ENCODE results near the gene MRNIP.

Gene MRNIP

GRCh38 chr5:179904463-179905160 is 46.0 kb upstream of the MRNIP start:
- no peak overlapping the region for H3K4me3 ChIP-seq (ENCODE audit: low read depth, low read length)
- DNase-seq (ENCODE audit: low read depth), result no peak
- TF ChIP-seq, protein P1, sequence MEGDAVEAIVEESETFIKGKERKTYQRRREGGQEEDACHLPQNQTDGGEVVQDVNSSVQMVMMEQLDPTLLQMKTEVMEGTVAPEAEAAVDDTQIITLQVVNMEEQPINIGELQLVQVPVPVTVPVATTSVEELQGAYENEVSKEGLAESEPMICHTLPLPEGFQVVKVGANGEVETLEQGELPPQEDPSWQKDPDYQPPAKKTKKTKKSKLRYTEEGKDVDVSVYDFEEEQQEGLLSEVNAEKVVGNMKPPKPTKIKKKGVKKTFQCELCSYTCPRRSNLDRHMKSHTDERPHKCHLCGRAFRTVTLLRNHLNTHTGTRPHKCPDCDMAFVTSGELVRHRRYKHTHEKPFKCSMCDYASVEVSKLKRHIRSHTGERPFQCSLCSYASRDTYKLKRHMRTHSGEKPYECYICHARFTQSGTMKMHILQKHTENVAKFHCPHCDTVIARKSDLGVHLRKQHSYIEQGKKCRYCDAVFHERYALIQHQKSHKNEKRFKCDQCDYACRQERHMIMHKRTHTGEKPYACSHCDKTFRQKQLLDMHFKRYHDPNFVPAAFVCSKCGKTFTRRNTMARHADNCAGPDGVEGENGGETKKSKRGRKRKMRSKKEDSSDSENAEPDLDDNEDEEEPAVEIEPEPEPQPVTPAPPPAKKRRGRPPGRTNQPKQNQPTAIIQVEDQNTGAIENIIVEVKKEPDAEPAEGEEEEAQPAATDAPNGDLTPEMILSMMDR (IDR thresholded peaks at IDR 0.05; ENCODE audit: insufficient read depth, low read depth, low read length, missing control alignments), result no peak

DNA sequence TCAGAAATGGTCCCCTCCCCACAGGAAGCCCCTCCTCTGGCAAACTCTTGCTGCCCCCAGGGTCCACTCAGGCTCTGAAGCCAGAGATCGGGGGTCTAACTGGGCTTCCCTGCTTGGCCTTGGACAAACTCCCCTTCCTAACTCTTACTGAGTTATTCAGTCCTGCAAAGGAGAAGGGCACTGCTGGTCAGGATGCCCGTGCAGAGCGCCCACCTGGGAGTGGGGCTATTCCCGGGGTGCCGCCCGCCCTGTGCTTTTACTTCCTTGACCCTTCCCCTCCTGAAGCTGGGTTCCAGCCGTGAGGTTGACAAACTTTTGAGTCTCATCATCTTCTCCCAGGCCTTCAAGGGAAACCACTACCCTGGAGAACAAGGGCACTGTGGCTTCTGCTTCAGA is 44.1 kb upstream of the MRNIP start:
- H3K4me3 ChIP-seq (ENCODE audit: low read depth, low read length), result no peak overlapping the region
- no peak for DNase-seq (ENCODE audit: low read depth)
- TF ChIP-seq, protein P1 (IDR thresholded peaks at IDR 0.05; ENCODE audit: insufficient read depth, low read depth, low read length, missing control alignments), result no peak

GRCh38 chr5:179901915-179902762 is 43.5 kb upstream of the MRNIP start:
- H3K4me3 ChIP-seq (ENCODE audit: low read depth, low read length), result no peak overlapping the region
- TF ChIP-seq, protein P1 (IDR thresholded peaks at IDR 0.05; ENCODE audit: insufficient read depth, low read depth, low read length, missing control alignments), result no peak
- DNase-seq (ENCODE audit: low read depth), result no peak

DNA sequence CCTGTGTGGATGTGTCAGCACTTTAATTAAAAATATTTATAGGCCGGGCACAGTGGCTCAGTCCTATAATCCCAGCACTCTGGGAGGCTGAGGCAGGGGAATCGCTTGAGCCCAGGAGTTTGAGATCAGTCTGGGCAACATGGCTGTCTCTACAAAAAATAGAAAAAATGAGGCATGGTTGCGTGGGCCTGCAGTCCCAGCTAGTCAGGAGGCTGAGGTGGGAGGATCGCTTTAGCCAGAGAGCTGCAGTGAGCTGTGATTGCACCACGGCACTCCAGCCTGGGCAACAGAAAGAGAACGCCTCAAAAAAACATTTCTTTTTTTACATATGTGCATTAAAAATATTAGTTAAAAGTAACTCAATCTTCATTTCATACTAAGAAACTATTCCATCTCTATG is 42.8 kb upstream of the MRNIP start:
- H3K4me3 ChIP-seq (ENCODE audit: low read depth, low read length), result no peak overlapping the region
- TF ChIP-seq, protein P1 (IDR thresholded peaks at IDR 0.05; ENCODE audit: insufficient read depth, low read depth, low read length, missing control alignments), result no peak

DNA sequence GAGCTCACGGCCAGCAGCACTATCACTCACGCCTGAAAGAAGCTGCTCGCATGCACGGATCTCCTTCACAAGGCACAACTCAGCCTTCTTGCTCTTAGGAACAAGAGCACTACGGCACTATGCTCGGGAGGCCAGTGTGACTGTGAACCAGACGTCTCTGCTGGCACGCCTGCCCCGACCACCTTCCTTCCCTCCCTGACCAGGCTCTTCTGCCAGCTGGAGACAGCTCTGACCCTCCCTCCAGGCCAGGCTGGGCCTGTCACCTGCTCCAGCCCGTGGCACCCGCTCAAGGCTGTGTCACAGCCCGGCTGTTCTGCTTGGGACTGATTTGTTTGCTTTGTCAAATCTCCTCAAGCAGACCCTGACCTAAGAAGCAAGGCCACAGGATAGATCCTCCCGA is 42.1 kb upstream of the MRNIP start:
- TF ChIP-seq, protein P1 (IDR thresholded peaks at IDR 0.05; ENCODE audit: insufficient read depth, low read depth, low read length, missing control alignments), result no peak
- H3K4me3 ChIP-seq (ENCODE audit: low read depth, low read length), result no peak overlapping the region
- DNase-seq (ENCODE audit: low read depth), result no peak

More for the DNA sequence above, 42.8 kb upstream of the MRNIP start:
- no peak for DNase-seq (ENCODE audit: low read depth)

DNA sequence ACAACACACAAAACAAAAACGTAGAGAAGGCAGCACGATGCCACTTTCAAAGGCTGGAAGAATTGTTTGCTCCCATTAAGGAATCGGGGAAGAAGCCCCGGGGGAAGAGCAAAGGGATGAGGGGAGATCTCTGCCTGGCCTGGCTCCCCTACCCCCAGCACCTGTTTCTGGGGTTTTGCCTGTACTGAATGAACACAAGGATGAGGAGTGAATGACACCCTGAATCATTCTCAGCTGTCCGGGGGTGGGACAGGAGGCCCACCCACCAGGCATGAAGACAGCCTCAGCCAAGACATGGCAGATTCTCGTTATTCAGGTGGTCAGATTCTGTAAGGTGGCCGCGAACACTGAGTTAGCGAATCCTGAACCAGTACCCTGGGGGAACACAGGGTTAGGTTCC is 41.6 kb upstream of the MRNIP start:
- TF ChIP-seq, protein P1 (IDR thresholded peaks at IDR 0.05; ENCODE audit: insufficient read depth, low read depth, low read length, missing control alignments), result no peak
- no peak overlapping the region for H3K4me3 ChIP-seq (ENCODE audit: low read depth, low read length)
- DNase-seq (ENCODE audit: low read depth), result no peak

Data from GM12865 (cell line).